WERI-Rb-1 (cell line): ENCODE measurements around the gene TMEM89.
A peak's percentile ranks its signal among the peaks of the same experiment; 100 is the strongest.

Experiments
- DNase-seq: peaks from one replicate; pipeline ENCODE4 v3.0.0-alpha.2; 2020
- H3K27ac ChIP-seq: fragments of 250-450 bp; sonication (Bioruptor Pico); 2 replicates; pipeline ENCODE4 v1.5.1; 2020; ENCODE audit warnings: mild to moderate bottlenecking, moderate library complexity
- H3K27me3 ChIP-seq: fragments of 250-450 bp; sonication (Bioruptor Pico); 2 replicates; pipeline ENCODE4 v1.5.1; 2021; ENCODE audit warnings: mild to moderate bottlenecking, low read depth, moderate library complexity; ENCODE audit not compliant: insufficient read depth, severe bottlenecking
- H3K36me3 ChIP-seq: fragments of 250-450 bp; sonication (Bioruptor Pico); 2 replicates; pipeline ENCODE4 v1.5.1; 2020; ENCODE audit warnings: mild to moderate bottlenecking, moderate library complexity
- H3K4me3 ChIP-seq: 2 replicates; pipeline ENCODE4 v1.5.1; 2011; ENCODE audit warnings: low read depth, mild to moderate bottlenecking, control low read depth, low read length
- H3K9me3 ChIP-seq: fragments of 250-450 bp; sonication (Bioruptor Pico); 2 replicates; pipeline ENCODE4 v1.5.1; 2021; ENCODE audit warnings: mild to moderate bottlenecking, moderate library complexity; ENCODE audit not compliant: severe bottlenecking
- TF ChIP-seq, protein P1 (sequence below): IDR thresholded peaks from 2 replicates; pipeline ENCODE4 v1.5.1; 2011; ENCODE audit warnings: low read depth, mild to moderate bottlenecking, control low read depth, inconsistent platforms, low read length

The TMEM89 gene

DNA sequence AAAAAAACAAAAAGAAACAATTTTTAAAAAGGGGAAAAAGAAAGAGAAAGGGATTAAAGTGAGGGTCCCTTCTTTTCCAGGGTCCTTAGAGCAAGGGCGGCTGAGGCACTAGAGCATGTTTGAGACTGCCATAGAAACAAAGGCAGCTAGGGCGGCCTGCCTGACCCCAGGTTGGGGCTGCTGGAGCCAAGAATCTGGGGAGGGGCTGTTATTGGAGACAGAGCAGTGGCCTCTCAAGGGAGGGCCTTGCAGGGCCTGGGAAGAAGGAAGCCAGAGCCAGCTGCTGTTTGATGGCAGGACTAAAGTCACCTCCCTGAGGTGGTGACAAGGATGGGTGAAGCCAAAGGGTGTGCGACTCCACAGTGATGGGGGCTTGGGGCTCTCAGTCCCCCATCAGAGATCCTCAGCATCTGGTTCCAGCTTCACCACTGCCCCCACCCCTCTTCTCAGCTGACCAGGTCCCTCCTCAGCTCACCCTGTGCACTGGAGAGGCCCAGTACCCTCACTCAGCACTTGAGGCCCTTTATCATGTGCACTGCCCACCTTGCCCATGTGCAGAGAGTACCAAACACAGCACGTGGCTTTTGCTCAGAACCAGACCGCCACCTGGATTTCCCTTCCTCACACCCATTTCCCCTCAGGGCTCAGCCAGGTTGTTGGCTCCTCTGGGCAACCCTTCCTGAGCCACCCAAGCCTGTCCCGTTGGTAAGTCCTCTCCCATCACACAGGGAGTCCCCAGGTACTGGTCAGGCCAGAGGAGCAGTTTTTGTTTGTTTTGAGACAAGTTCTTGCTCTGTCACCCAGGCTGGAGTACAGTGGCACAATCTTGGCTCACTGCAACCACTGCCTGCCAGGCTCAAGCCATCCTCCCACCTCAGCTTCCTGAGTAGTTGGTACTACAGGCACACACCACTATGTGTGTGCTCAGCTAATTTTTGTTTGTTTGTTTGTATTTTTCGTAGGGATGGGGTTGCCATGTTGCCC, 1.7 kb downstream of the TMEM89 start:
- DNase-seq: no peak
- TF ChIP-seq, protein P1, sequence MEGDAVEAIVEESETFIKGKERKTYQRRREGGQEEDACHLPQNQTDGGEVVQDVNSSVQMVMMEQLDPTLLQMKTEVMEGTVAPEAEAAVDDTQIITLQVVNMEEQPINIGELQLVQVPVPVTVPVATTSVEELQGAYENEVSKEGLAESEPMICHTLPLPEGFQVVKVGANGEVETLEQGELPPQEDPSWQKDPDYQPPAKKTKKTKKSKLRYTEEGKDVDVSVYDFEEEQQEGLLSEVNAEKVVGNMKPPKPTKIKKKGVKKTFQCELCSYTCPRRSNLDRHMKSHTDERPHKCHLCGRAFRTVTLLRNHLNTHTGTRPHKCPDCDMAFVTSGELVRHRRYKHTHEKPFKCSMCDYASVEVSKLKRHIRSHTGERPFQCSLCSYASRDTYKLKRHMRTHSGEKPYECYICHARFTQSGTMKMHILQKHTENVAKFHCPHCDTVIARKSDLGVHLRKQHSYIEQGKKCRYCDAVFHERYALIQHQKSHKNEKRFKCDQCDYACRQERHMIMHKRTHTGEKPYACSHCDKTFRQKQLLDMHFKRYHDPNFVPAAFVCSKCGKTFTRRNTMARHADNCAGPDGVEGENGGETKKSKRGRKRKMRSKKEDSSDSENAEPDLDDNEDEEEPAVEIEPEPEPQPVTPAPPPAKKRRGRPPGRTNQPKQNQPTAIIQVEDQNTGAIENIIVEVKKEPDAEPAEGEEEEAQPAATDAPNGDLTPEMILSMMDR: no peak
- Histone ChIP-seq H3K4me3 (no peak overlapping the region), H3K9me3 (peaks cover 8% of the 10 kb centered on the region), H3K27ac (no peak overlapping the region), H3K27me3 (no peaks in the 10 kb centered on the region), H3K36me3 (peaks cover 29% of the 10 kb centered on the region)

DNA sequence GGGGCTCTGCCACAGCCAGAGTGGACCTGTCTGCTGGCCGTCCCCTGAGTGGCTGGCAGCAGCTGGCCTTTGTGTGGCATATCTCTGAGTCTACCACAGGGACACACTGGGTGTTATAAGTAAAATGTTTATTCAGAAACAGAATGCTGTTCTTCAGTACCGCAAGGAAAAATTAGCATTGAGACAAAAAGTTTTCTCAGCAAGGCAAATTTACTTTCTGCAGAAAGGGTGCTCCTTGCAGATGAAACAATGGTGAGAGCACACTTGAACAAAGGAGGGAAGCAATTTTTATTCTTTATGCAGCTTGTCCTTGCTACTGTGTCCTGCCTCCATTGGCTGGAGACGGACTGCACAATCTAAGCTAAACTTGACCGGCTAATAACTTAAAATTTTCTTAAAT, 4.0 kb downstream of the TMEM89 start:
- H3K4me3 ChIP-seq: no peak overlapping the region
- H3K27ac ChIP-seq: no peak overlapping the region

DNA sequence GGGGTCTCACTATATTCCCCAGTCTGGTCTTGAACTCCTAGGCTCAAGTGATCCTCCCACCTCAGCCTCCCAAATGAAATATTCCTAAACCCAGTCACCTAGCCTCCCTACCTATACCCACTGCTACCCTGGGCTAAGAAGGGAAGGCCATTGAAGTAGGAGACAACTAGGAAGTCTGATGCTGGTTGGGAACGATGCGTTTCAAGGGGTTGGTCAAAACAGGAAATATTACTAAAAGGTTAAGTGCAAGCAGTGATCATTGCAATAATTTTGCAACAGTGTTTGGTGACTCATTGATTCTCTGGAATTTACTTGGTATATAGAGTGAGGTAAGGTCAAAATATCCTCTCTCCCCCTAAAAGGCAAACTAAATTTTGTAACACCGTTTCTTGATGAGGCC, 7.5 kb downstream of the TMEM89 start:
- TF ChIP-seq, protein P1: no peak
- Histone ChIP-seq H3K27me3 (no peaks in the 10 kb centered on the region), H3K36me3 (peaks cover 21% of the 10 kb centered on the region), H3K9me3 (peaks cover 8% of the 10 kb centered on the region), H3K4me3 (no peak overlapping the region), H3K27ac (no peak overlapping the region)
- no peak for DNase-seq

More for the DNA sequence above, 4.0 kb downstream of the TMEM89 start:
- TF ChIP-seq, protein P1: no peak
- peaks cover 33% of the 10 kb centered on the region for H3K36me3 ChIP-seq
- no peak for DNase-seq
- H3K27me3 ChIP-seq: no peaks in the 10 kb centered on the region
- peaks cover 8% of the 10 kb centered on the region for H3K9me3 ChIP-seq

DNA sequence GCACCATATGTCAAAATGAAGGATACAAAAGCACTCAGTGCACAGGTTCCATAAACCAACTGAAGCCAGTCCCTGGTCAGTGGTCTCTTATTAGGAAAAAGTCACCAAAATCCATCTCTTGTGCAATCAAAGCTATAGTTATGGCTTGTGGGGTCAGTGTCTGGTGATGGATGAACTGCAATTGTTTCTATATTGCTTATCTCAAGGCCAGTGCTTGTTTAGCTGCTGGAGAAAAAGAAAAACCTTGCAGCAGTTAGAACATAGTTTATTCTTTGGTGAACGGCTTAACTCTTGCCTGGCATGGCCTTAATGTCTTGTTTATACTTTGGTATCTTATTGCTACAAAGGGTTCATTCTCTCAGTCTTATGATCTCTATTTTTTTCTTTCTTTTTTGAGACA, 9.3 kb downstream of the TMEM89 start:
- H3K9me3 ChIP-seq: peaks cover 3% of the 10 kb centered on the region
- no peak for DNase-seq
- H3K27ac ChIP-seq: no peak overlapping the region
- H3K27me3 ChIP-seq: no peaks in the 10 kb centered on the region
- TF ChIP-seq, protein P1: no peak
- peaks cover 24% of the 10 kb centered on the region for H3K36me3 ChIP-seq
- no peak overlapping the region for H3K4me3 ChIP-seq

DNA sequence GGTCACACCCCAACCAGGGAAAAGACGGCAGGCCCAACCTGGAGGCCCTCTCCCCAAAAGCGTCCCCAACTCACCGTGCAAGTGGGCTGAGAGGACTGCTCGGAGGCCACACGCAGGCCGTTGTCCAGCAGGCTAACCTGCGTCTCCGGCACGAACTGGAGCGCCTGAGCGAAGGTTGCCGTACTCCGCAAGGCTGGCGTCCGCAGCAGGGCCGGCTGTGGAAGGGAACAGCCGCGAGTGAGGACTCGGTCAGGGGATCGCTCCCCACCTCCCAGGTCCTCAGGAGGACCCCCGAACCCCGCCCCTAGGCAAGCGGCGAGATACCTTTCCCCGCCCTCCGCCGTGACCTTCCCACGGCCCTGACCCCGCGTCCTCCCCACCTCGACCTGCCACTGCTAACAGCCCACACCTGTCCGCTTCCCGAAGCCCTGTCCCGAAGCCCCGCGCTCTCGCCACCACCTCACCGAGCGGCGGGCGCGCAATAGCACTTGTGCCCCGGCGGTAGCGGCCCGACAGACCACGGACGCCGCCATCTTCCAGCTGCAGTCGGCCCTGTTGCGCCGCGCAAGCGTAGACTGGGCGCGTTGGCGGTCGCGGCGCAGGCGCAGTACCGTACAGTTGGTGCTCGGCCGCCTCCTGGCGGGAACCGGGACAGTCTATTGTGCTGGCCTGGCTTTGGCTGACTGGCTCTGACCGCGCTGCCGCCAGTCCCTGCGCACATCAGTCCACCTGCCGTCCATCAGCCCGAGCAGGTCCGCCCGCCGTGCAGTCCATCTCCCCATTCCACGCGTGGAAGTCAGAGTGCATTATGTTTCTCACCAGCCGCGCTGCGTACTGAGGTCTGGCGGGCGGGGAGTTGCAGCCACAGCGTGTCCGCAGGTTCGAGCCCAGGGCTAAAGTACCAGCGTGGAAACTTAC, 12.2 kb downstream of the TMEM89 start, which contains the start of gene UQCRC1:
UQCRC1 (minus strand) TSS at position 559 of the 918 bp plus-strand sequence; CDS start at position 533, 26 bp downstream.
- Histone ChIP-seq H3K27ac (peak within 1 kb of the TSS; percentile 89), H3K9me3 (no peaks in the 10 kb centered on the region)
- peak; percentile 93 for DNase-seq

More for the DNA sequence above, 12.2 kb downstream of the TMEM89 start, which contains the start of gene UQCRC1:
- peaks cover 48% of the 10 kb centered on the region for H3K36me3 ChIP-seq
- no peaks in the 10 kb centered on the region for H3K27me3 ChIP-seq
- TF ChIP-seq, protein P1: peak; percentile 83
- H3K4me3 ChIP-seq: peak within 1 kb of the TSS; percentile 89
